ENCODE data around the gene DAB2IP.

Gene DAB2IP

GRCh38 chr9:121706149-121706750, 54.8 kb downstream of the DAB2IP start:
- no peak for DNase-seq

DNA sequence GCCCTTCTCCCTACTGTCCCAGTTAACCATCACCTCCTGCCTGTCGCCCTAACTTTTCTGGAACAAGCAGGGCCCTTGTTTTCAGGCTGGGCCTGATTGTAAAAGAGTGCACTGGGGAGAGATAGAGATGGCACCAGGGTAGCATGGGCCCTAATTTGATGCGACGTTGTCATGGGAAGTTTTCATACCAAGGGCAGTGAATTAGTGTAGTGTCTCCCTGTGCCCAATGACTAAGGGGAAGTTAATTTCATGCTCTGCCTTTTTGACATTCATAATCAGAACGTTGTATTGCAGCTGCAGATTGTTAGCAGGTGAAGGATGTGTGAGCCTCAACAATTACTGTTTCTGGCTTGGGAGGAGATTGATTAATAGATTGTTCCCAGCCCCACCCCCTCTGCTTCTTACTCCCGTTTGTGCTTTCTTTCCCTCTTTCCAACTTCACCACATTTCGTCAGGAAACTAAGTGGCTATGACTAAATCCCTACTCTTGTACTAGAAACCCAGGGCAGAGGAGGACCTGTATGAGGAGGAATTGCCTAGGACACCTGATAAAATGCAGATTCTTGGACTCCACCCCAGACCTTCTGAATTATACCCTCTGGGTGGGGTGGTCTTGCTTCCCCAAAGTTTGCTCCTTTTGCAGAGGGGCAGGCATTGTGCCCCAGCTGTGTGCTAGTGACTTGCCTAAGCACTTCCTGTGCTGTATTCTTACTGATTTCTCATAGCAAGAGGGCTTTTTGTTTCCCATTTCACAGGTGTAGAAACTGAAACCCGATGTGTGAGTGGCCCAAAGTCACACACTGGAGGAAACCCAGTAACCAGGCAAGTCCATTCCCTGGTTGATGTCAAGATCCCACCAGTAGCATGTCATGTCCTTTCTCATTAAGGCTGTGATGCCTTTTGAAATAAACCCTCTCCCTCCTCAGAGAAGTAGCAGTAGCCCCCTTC, 56.3 kb downstream of the DAB2IP start:
- DNase-seq, result no peak

- no peak for DNase-seq
These were observed 57.5 kb downstream of the DAB2IP start for GRCh38 chr9:121708768-121709488.

- no peak for DNase-seq
These were observed 58.4 kb downstream of the DAB2IP start for GRCh38 chr9:121709798-121710197.

DNA sequence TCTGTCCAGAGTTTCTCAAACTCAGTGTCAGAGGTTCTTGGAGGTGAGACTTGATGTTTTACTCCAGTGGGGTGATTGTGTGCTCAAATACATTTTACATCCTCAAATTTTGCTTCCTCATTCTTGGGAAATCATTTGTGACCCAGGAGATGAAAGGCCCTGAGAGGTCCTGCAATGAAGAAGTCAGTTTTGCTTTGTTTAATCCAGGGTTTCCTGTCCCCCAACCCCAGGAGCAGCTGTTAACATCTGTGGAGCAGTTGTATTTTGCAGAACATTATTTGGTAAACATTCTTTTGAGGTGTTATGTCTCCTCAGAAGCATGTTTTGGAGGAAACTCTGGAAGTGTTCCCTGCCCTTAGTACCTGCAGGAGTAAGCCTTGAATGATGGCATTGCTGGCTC, 59.8 kb downstream of the DAB2IP start:
- no peak for DNase-seq

GRCh38 chr9:121711797-121712196, 60.4 kb downstream of the DAB2IP start:
- no peak for DNase-seq

- DNase-seq, result no peak
These were observed 62.1 kb downstream of the DAB2IP start for GRCh38 chr9:121713400-121714070.

DNA sequence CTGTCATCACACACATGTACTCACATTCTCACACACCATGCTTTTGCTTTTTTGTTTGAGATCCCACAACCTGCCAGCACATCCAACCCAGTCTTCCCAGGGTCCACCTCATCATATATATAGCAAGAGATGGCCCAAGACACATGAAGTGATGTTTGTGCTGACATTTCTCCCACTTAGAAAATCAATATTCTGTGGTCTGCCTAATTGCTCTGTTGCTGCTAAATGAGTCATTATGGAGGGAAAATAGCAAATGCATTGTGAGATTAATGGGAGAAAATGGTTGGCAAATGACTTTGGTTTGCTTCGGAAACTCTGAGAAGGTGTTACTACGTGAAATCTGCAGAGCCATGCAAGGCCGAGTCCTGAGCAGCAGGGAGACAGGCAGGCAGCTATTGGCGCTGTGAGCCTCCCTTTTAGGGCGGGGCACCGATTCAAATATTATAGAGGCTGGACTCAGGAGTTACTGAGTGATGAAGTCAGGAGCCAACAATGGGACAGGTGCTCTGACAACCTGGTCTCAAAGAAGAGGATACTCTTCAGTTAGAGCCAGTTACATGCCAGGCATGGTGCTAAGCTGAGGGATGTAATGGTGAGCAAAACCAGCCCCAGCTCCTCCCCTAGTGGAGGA, 62.8 kb downstream of the DAB2IP start:
- DNase-seq, result no peak

DNA sequence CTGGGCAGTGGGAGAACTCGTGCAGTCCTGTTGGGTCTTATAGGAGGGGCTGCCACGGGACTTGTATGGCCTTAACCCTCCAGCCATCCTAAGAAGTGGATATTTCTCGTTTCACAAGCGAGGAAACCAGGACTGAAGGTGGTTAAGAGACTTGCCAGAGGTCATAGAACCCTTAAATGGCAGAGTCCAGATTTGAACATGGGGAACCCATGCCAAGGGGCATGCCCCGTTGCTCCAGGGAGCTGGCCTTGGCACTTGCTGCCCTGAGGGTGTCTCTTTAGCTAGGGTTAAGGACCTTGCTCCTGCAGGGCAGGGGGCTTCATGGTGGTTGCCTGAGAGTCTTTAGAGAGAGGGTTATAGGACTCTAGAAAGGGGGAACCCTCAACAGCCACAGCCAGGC, 63.4 kb downstream of the DAB2IP start:
- no peak for DNase-seq

DNA sequence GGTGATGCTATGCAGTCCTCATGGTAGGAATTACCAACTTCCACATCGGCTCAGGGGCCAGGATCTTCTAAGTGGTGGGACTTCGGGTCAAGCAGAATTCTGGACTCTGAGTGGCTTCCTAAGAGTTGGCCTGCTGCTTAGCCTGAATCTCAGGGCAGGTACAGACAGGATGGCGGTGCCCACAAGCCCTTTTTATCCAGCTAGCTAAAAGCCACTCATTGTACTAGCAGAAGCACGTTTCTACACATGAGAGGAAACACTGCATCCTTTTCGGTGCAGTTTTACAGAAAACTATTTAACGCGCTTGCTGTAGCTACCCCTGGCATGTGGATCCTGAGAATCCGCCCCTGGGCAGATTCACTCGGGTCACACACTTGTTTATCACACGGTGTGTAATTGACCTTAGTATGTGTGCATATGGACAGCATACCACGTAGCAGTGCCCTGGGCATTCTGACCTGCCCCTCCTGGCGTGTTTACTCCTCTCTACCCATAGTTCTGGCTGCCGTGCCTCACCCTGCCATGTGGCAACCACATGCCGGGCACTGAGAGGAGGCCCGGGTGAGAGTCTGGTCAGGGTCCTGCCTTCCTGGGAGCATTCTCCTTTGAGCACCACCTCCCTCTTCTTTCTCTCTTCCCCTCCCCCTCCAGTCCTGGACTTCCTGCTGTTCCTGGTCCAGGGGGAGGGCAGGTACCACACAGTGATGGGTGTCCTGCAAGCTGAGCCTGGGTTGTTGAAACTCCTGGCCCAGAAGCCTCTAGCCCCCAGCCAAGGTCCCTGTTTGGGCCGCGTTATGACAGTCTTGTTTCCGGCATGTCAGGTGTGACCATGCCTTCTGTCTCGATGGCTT, 65.9 kb downstream of the DAB2IP start:
- no peak for DNase-seq

DNA sequence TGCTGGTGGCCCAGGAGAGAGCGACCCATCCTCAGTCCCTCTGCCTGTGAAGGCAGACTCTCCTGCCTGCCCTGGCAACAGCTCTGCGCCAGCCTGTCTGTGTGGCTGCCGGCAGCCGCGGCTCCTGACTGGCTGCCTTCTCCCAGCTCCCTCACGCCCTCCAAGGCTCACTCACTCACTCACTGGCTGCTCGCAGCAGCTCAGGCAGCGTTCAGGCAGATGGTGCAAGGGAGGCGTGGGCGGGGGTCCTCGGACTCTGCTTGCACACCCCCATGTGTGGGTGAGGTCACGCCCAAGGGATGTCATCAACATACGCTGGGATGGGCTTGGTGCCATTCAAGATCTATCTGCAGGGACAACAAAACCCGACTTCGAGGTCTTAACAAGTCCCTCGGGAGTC, 66.7 kb downstream of the DAB2IP start:
- DNase-seq, result no peak

GRCh38 chr9:121718501-121718900, 67.1 kb downstream of the DAB2IP start:
- no peak for DNase-seq

DNA sequence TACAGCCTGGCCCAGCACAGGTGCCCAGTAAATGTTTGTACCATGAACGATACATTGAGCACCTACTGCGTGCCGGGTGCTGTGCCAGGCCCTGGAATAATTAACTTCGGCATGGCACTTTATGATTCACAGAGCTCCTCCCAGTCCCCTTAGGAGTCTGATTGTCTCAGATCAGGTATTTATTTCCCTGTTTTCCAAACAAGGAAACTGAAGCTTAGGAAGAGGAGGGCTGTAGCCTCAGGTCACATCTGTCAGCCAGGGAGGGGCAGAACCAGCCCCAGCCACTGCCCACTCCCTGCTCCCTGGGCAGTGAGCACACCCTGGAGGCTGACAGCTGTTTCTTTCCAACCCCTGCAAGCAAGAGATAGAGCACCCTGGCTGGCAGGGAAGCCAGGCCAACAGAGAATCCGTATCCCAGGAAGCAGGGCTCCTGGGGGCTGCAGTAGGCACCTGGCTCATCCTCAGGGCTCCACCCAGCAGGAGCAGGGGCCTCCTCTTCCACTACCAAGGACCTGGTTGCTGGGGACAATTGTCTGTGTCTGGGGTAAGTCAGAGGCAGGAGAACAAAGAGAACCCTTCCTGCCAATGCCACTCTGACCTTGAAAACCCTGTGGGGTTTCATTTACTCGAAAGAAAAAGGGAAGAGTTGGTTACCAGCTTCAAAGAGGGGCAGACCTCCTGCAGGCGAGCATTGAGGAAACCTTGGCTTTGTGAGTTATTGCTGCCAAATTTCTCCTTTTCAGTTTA, 69.0 kb downstream of the DAB2IP start:
- no peak for DNase-seq

DNA sequence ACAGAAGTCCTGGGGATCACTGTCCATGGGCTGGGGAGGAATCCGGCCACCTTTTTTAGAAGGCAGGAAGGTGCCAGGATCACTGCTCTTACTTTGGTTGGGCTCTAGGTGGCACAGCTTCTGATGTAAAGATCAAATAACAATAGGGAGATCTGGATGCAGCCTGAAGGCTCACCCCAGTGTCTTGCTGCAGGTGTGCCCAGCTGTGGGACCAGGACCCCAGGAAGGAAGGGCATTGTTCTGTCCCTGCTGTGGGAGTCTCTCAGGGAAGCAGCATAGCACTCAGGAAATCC, 69.6 kb downstream of the DAB2IP start:
- no peak for DNase-seq

DNA sequence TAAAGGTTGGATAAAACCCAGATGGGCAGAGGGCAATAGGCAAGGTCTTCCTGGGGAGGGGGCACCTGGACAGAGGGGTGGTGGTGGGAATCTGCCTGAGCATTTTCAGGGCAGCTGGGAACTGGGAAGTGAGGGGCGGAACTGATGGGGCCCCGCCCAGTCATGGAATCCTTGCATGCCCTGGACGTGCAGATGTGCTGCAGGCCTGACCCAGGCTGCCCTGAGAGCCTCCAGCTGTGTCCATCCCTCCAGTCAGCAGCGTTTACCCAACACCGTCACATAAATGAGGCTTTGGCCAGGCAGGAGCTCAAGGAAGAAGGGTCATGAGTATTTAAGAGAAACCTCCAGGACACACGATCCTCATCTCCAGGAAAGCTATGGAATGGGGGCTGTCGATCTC, 70.3 kb downstream of the DAB2IP start:
- DNase-seq, result no peak

DNA sequence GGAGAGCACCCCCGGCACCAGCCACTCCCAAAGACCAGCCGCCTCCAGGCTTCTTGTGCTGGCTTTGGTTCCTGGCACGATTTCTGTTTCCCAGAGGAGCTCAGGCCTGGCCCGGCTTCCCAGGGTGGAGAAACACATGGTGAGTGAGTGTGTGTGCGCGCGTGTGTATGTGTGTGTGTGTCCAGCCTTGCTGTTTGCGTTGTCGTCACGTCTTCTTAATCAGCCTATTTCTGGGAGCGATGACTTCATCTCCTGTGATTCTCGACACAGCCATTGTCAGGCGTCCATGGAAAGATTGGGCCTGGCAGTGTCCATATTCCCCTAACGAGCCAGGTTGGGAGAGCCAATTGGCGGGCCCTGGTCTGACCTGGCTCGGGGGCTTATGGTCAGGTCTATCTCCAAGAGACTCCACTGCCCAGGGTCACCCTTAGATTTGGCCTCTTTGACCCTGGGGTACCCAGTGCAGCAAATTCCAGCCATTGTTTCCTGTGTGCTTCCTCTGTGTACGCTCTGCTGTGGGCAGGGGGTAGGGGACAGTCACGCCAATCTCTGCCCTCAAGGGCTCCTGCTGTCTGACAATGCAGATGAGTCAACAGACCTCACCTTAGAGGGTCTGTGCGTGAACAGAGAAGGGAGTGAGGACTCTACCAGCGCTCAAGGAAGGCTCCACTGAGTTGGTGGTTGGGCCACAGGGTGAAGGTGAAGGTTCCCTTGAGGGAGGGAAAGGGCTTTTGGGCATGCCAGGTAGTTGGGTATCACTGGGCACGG, 73.8 kb downstream of the DAB2IP start:
- DNase-seq, result no peak

GRCh38 chr9:121727295-121728020, 76.0 kb downstream of the DAB2IP start:
- no peak for DNase-seq

GRCh38 chr9:121728916-121729315, 77.5 kb downstream of the DAB2IP start:
- DNase-seq, result no peak

DNA sequence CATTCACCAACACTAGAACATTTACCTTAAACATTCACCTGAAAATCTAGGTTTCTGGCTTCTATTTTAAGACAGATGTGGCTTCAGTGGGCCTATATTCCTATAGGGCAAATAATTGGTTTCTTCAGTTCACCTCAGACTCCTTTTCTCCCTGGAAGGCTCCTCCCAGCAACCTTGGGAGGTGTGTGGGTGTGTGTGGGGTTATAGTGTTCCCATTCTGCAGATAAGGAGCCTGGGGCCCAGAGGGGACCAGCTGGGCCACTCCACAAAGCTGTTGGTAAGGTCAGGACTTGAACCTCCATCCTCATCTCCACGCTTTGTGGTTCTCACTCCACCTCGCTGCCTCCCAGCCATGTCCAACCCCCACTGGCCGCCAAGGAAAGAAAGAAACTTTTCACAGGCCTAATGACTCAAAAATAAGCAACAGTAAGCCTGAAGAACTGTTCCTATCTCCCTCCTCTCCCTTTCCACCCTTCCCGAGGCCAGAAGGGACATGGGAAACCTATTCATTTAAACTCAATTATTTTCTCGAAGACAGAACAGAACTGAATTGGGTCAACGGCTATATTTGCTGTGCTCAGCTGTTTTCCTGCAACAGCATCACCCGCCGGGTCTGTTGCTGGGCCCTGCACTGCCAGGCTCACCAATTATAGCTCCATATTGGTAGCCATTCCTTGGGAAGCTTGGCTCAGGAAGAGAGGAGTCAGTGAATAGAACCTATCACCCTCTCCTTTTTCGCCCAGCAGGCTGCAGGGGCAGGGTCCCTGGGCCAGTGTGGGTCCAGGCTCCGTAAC, 78.5 kb downstream of the DAB2IP start:
- no peak for DNase-seq
